ENCODE measurements around the gene POLN.

Gene POLN

DNA sequence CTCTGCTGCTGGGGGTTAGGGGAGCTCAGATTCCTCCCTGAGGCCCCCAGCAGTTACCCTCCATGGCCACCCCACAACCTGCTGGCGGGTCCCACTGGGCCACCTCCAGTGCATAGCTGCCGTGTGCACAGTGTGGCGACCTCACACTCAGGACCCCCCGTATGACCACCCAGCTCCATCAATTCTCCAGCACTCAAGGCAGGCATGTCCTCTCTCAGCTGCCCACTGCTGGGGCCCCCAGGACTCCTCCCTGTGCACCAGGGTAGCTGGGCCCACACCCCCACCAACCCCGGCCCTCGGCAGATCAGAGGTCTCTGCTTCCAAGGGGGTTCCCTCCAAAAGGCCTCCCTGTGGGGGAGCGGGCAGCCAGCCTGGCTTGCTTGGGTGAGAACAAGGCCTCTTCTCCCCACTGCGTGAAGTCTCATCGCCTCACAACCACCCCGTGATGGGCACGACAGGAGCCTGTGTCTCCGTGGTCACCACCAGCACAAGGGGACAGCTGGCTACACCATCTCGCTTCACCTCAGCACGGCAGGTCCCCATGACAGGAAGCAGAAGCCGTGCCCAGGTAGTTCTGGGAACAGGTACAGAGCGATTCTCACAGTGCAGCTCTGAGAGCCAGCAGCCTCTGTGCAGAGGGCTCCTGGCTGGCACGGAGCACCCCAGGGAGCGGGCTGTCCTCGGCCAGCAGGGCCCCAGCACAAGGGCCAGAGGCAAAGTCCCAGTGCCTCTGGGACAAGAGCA is 4.6 kb upstream of the POLN start:
- TF ChIP-seq, protein P1, sequence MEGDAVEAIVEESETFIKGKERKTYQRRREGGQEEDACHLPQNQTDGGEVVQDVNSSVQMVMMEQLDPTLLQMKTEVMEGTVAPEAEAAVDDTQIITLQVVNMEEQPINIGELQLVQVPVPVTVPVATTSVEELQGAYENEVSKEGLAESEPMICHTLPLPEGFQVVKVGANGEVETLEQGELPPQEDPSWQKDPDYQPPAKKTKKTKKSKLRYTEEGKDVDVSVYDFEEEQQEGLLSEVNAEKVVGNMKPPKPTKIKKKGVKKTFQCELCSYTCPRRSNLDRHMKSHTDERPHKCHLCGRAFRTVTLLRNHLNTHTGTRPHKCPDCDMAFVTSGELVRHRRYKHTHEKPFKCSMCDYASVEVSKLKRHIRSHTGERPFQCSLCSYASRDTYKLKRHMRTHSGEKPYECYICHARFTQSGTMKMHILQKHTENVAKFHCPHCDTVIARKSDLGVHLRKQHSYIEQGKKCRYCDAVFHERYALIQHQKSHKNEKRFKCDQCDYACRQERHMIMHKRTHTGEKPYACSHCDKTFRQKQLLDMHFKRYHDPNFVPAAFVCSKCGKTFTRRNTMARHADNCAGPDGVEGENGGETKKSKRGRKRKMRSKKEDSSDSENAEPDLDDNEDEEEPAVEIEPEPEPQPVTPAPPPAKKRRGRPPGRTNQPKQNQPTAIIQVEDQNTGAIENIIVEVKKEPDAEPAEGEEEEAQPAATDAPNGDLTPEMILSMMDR (IDR thresholded peaks at IDR 0.05; ENCODE audit: low read depth, low read length), result no peak
- H3K4me3 ChIP-seq (replicated peaks in 1 of 2; ENCODE audit: low read depth in 2 of 2, low read length in 2 of 2), result no peak overlapping the region

DNA sequence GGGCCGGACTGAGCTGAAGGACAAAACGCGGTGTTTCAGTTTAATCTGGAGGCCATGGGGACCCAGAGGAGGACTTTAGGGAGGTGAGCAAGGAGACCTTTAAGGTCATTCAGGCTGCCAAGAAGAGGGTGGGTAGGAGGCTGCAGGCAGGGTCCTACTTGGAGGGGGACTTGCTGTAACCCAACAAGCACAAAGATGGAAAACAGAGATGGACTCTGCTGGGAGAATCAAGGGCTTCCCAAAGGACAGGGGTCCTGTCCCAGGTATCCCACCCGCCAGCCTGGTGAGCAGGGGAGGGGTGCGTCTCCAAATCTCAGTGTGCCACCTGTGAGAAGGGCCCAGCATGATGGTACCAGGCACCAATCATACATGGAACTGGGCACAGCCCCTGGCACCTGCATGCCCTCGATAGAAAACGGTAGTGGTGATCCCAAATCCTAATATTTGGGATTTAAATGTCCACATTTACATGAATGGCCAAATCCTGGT is 3.9 kb upstream of the POLN start:
- TF ChIP-seq, protein P1 (IDR thresholded peaks at IDR 0.05; ENCODE audit: low read depth, low read length), result no peak
- DNase-seq (ENCODE audit: low read depth in 2 of 2), result no peak
- no peak overlapping the region for H3K4me3 ChIP-seq (replicated peaks in 1 of 2; ENCODE audit: low read depth in 2 of 2, low read length in 2 of 2)

More for the DNA sequence above, 4.6 kb upstream of the POLN start:
- no peak for DNase-seq (ENCODE audit: low read depth in 2 of 2)

DNA sequence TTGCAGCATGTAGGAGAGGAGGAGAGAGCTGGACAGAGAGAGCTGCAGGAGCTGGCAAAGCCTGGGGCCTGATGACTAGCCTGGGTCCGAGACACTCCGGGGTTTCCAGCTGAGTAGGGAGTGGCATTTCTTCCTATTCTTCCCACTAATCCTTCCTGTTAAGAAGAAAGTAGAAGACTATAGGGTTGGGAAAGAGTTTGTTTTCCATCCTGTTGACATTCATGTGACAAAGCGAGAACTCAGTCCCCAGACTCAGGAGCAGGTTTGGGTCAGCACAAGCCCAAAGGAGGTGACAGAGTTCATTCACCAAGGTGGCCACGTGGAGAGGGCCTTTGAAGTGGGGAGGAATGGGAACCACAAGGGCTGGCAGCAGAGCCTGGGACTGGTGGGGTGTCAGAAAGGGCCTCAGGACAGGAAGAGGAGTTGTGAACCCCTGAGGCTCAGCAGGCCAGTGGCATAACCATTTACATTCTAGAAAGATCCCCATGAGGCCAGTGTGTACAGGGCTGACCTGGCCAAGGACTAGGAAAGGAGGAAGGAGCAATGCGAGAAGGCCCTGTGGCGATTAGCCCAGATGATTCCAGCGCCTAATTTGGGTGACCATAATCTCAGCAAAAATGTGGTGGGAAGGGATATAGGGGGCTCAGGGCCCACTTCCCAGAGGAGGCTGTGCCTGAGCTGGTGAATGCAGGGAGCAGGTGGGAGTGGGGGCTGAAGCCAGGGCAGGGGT is 3.3 kb upstream of the POLN start:
- H3K4me3 ChIP-seq (replicated peaks in 1 of 2; ENCODE audit: low read depth in 2 of 2, low read length in 2 of 2), result no peak overlapping the region
- no peak for DNase-seq (ENCODE audit: low read depth in 2 of 2)
- TF ChIP-seq, protein P1 (IDR thresholded peaks at IDR 0.05; ENCODE audit: low read depth, low read length), result no peak

DNA sequence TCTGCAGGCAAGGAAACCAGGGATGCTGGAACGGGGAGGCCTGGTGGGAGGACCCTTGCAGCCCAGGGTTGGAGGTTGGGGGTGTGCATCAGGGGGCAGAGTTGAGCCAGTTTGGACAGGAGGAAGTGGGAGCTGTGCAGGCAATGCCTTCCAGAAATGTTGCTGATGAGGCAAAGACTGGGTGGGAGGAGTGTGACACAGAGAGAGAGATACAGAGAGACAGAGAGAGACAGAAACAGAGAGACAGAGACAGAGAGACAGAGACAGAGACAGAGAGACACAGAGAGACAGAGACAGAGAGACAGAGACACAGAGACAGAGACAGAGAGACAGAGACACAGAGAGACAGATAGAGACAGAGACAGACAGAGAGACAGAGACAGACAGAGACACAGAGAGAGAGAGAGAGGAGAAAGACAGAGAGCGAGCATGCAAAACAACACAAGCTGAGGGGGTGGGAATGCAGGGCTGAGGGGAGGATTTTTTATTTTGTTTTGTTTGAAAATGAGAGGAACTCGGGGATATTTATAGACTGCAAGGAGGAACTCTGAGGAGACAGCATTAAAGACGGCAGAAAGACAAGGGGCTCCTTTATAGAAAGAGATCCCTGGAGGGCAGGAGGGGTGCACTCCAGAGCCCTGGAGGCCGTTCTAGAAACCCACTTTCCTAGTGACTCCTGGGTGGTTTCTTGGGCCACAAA is 1.9 kb upstream of the POLN start:
- TF ChIP-seq, protein P1 (IDR thresholded peaks at IDR 0.05; ENCODE audit: low read depth, low read length), result peak; percentile 23
- peak; percentile 68 to 73 for DNase-seq (ENCODE audit: low read depth in 2 of 2)
- no peak overlapping the region for H3K4me3 ChIP-seq (replicated peaks in 1 of 2; ENCODE audit: low read depth in 2 of 2, low read length in 2 of 2)

DNA sequence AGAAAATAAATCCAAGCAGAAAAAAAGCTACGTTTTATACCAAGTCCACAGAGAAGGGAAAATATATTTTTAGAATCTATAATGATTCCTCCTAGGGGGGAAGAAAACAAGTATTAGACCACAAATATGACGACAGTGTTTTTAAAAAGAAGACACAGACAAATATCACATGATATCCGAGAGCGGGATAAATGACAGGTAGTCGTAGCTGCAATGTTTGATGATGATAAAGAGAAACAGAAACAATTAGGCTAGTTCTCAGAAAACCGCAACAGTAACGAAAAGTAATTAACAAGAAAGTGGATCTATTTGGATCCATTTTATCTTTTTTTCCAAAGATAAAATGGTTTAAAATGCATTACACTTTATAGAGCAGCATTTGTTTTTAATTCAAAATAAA is 918 bp downstream of the POLN start:
- TF ChIP-seq, protein P1 (IDR thresholded peaks at IDR 0.05; ENCODE audit: low read depth, low read length), result no peak
- DNase-seq (ENCODE audit: low read depth in 2 of 2), result no peak
- peak overlapping the region; percentile 98 for H3K4me3 ChIP-seq (replicated peaks in 1 of 2; ENCODE audit: low read depth in 2 of 2, low read length in 2 of 2)

DNA sequence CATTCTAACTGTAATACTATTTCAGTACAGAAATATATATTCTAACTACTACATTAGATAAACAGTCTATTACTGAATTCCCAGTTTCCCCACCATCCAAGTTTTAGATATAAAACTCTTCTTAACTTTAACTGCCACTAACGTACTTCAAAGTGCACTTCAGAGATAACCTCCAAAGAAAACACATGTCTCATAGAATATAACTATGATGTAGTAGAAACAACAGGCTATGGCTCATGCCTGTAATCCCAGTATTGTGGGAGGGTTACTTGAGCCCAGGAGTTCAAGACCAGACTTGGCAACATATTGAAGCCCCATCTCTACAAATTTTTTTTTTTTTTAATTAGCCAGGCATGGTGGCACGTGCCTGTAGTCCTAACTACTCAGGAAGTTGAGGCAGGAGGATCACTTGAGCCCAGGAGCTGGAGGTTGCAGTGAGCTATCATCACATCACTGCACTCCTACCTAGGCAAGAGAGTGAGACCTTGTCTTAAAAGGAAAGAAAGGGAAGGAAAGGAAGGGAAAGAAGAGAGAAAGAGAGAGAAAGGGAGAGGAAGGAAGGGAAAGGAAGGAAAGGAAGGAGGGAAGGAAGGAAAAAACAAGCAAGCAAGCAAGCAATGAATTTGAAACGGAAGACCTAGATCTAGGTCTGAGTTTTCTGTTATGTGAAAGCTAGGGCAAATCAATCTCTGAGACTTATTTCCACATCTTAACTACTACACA is 4.8 kb downstream of the POLN start:
- no peak overlapping the region for H3K4me3 ChIP-seq (replicated peaks in 1 of 2; ENCODE audit: low read depth in 2 of 2, low read length in 2 of 2)
- DNase-seq (ENCODE audit: low read depth in 2 of 2), result no peak
- TF ChIP-seq, protein P1 (IDR thresholded peaks at IDR 0.05; ENCODE audit: low read depth, low read length), result no peak

Measured in cardiac fibroblast (primary cell).